UCSD-AML1 (cell line): ENCODE data around the gene SYTL5.

Source experiments
- DNase-seq: peaks from one replicate; lab custom pipeline; 2025; ENCODE audit not compliant: unreplicated experiment; lab: John Stamatoyannopoulos, UW

Gene SYTL5

GRCh38 chrX:38018766-38019425, 12.5 kb downstream of the SYTL5 start:
- DNase-seq = no peak

GRCh38 chrX:38028300-38028699, 21.9 kb downstream of the SYTL5 start:
- no peak for DNase-seq

DNA sequence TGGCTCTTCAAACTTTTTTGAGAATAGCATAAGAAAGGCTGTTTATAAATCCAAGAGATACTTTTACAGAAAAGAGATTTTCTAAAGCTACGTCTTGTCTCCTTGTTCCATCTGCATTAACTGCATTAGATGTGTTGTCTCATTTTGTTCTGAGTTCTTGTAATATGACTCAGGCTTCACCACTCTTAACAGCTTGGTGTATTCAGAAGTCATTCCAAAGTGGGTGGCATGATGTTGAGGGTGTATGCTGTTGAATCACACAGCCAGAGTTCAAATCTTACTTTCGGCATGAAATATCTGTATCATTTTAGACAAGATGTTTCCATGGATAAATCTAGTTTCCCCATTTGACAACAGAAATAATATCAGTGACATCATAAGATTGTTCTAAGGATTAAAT, 30.1 kb downstream of the SYTL5 start:
- DNase-seq = no peak

DNA sequence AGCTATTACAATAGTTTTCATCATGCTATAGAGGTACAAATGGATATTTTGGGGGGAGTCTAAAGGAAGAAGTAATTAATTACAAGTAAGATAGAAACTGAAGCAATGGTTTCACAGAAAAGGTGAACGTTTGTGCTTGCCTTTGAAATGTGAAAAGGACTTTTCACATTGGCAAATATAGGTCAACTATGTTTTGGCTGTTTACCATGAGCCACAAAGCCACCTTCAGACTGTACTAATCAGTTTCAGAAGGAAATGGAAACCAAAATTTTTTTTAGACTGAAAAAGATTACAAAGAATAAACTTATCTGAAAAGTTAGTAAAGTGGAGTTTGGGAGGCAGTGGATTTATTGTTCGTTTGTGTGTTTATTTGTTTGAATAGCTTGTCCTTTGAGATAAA, 32.1 kb downstream of the SYTL5 start:
- DNase-seq = no peak

GRCh38 chrX:38041237-38041636, 34.9 kb downstream of the SYTL5 start:
- no peak for DNase-seq

GRCh38 chrX:38044701-38045100, 38.3 kb downstream of the SYTL5 start:
- no peak for DNase-seq

DNA sequence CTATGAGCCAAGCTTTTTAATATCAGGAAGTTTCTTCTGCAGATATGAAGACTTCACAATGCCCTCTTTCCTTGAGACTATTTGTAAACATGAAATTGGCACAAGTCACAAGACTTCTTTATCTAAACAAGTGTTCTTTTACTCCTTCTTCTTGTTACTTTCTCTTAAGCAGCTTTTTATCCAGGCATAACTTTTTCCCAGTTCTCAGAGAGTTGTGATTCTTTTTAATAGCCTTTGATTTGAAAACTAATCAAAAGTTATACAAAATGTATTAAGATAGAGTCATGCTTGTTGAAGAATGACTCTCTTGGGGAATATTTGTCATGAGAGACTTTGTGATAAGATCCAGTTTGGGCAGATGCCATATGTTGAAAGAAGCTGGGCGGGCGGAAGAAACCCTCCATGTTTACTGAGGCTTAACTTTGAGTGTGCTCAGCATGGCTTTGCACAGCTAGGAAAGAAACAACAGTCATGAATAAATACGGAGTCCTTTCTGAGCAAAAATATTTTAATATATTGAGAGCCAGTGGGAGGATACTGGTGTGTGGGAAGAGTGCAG, 39.3 kb downstream of the SYTL5 start:
- no peak for DNase-seq

- DNase-seq = no peak
Observed at GRCh38 chrX:38048886-38049285, 42.5 kb downstream of the SYTL5 start.

- DNase-seq = no peak
Observed at GRCh38 chrX:38050806-38051205, 44.5 kb downstream of the SYTL5 start.

DNA sequence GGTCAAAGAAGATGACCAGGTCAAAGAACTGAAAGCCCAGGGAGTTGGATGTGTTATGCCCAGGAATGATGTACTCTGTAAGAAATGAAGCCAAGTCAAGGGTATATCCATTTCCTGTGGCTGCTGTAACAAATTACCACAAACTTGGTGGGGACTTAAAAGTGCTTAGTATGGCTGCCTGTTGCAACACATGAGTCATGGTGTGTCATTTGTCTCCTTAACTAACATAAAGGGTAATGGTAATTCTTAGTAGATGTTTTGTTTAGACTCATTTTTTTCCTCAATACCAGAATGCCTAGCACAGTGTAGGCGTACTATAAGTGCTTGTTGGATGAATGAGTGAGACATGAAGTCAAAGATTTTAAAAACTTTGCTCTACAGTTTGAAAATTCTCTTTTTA, 45.7 kb downstream of the SYTL5 start:
- no peak for DNase-seq

- no peak for DNase-seq
Observed at GRCh38 chrX:38055170-38055847, 49.0 kb downstream of the SYTL5 start.

- no peak for DNase-seq
Observed at GRCh38 chrX:38060331-38060878, 54.1 kb downstream of the SYTL5 start.

- no peak for DNase-seq
Observed at GRCh38 chrX:38061335-38061734, 55.0 kb downstream of the SYTL5 start.

DNA sequence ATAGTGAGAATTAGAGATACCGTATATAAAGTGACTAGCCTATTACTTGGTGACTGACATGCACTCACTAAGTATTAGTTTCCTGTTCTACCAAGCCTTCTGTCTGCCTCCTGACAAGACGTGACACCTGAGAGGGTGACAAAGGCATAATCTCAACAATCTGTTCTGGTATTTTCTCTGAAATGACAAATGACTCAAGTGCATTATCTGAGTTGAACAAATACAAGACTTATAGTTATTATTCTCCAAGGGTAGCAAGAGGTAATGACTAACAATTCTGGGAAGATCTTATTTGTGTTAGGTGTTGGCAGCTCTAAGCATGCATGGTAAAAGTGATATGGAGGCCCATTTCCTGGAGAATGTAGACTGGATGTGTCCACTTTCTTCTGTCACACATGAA, 60.6 kb downstream of the SYTL5 start:
- DNase-seq = no peak

DNA sequence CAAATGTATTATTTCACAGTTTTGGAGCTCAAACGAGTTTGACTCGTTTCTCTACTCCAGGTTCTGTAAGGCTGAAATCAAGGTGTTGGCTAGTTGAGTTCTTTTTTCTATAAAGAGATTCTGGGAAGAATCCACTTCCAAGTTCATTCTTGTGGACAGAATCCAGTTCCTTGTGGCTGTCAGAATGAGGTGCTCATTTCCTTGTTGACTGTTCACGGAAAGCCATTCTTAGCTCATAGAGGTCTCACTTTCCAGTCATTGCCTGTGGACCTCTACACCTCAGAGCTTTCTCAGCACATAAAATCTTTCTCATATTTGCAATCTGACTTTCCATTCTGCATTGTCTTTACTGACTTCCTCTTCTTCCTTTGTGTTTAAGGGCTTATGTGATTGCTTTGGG, 62.9 kb downstream of the SYTL5 start:
- DNase-seq = no peak

GRCh38 chrX:38069991-38070390, 63.6 kb downstream of the SYTL5 start:
- no peak for DNase-seq

DNA sequence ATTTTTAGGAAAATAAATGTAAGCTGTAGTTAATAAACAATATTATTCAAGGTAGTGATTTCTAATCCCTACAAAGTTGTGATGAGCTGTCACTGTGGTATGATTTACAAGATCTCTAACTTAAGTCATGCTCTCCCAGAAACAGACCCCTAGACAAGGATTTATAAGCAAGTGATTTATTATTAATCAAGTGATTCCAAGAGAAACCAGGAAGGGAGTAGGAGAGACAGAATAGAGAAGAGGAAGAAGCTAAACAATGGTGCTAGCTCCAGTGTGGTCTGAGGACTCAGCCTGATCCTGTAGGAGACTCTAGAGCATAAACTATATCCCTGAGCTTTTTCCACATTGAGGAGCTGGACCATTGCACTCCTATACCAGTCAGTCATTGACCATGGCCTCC, 73.1 kb downstream of the SYTL5 start:
- DNase-seq = no peak

GRCh38 chrX:38080808-38081207, 74.5 kb downstream of the SYTL5 start:
- DNase-seq = no peak

DNA sequence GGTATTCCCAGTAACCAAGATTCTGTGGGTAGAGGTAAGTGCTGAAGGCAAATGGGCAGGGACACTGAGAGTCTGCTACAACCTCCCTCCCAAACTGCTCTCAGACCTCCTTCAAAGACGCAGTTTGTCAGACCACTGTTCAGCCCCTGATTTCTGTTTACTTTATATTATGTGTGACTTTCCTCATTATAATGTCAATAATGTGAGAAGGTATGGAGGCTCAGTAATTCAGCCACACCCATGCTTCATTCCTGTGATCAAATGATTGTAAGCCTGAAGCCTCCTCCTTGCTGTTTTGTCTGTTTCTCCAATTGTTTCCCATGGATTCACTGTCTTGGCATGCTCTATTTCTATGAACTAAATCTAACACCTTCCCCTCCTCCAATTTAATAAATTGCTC, 75.6 kb downstream of the SYTL5 start:
- no peak for DNase-seq

DNA sequence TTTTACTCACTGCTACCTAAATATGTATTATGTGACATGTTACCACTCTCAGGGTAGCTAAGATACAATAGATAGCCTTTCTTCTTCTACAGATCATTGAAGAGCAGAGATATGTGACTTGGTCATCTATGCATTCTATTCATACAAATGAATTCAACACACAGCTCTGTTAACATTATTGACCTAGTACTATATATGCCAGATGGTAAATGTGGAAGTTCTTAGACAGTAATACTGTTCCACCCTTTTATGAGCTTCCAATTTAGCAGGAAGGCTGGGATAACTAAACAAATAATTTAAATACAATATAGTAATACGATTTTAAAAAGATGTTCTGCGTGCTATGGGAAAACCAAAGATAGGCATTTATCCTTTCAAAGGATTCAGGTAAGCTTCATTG, 76.0 kb downstream of the SYTL5 start:
- no peak for DNase-seq

DNA sequence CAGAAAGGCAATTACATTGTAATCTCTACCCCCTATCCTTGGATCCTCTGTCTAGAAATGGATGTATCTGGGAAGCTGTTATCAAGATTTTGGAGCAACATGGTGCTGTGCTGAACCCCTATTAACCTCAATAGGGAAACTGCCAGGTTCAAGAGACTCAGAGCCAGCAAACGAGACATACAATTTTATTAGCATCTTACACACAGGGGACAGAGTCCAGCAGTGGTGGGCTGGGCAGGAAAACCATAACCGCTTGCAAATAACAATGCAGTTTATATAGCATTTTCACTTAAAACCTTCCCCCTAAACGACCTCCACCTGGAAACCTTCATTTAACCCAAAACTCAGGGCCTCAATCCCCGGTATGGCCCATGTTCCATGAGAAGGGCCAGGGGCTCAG, 79.5 kb downstream of the SYTL5 start:
- DNase-seq = no peak

DNA sequence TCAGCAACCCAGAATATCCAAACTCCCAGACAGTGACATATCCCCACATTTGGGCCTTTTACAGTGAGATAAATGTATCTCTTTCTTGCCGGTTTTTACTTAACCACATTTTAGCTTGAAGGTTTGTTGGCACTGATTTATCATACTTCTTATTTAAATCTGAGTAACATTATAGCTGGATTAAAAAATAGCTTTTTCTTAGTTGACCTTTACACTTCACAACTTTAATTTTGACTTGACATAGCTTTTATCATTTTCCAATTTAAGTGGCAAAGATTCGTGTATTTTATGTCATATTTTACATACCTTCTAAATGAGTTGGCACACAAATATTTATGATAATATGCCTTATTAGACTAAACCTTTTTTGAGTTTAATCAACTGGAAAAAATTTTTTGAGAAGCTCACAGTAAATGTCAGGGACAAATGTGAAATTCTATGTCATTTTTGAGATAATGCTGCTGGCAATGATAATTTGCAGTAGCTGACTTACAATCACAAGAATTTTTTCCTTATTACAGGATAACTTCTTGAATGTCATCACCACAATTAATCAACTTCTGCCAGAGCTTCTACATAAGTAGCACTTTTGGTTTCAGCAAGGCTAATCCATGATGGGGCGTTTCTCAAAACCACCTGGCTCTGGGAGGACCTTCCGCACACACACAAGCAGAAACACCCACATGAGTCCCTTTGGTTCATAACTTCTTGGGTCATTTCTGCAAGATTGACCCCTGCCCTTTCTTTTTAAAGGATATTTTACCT, 80.3 kb downstream of the SYTL5 start:
- no peak for DNase-seq
